T1000 (cell line): Measurements from ENCODE around the gene WAC.
"Not testable (repeated sequence)": the region's sequence is repeated elsewhere in the genome, so short reads cannot be mapped to it uniquely, and the experiment has no call there.

Source experiments
- DNase-seq: peaks from one replicate; lab custom pipeline; 2025; ENCODE audit warnings: mixed read lengths; lab: John Stamatoyannopoulos, UW

WAC gene

DNA sequence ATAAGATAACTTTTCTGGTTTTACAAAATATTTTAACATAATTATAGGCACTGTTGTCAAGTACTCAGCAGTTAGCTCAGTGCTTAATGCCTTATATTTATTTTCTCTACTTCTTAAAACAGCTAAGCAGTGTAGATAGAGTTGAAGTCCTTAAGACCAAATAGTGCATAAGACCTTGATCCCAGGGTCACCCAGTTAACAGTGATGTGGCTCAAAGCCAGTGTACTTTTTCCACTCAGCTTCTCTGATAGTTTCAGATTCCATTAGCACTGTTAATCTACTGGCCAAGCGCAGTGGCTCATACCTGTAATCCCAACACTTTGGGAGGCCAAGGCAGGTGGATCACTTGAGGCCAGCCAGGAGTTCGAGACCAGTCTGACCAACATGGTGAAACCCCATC lies 83.6 kb downstream of the WAC start:
- DNase-seq: no peak

DNA sequence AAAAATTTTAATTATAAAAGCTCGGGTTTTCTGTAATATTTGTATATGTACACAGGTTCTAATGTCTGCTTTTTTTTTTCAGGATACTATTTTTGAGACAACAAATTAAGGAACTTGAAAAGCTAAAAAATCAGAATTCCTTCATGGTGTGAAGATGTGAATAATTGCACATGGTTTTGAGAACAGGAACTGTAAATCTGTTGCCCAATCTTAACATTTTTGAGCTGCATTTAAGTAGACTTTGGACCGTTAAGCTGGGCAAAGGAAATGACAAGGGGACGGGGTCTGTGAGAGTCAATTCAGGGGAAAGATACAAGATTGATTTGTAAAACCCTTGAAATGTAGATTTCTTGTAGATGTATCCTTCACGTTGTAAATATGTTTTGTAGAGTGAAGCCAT lies 86.5 kb downstream of the WAC start:
- DNase-seq: no peak

DNA sequence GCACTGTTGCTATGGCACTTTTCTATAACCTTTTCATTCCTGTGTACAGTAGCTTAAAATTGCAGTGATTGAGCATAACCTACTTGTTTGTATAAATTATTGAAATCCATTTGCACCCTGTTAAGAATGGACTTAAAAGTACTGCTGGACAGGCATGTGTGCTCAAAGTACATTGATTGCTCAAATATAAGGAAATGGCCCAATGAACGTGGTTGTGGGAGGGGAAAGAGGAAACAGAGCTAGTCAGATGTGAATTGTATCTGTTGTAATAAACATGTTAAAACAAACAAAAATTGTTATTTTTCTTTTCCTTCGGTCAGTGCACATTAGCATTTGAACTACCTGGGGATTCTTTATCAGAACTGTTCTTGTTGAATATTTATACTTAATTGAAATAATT lies 87.3 kb downstream of the WAC start:
- DNase-seq: no peak

DNA sequence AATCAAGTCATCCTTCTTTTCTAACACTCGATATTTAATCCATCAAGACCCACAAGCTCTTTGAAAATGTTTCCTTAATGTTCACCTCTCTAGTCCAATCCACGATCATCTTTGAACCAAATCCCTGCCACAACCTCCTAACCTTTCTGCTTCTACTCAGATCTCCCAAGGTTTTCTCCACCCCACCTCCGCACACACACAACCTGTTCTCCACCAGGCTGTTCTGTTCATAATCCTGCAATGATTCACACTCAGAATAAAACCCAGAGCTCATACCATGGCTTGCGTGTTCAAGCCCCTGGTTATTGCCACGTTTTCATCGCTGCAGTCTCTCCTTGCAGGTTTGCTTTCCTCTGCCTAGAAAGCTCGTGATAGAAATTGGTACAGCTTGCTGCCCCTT lies 90.6 kb downstream of the WAC start:
- no peak for DNase-seq

DNA sequence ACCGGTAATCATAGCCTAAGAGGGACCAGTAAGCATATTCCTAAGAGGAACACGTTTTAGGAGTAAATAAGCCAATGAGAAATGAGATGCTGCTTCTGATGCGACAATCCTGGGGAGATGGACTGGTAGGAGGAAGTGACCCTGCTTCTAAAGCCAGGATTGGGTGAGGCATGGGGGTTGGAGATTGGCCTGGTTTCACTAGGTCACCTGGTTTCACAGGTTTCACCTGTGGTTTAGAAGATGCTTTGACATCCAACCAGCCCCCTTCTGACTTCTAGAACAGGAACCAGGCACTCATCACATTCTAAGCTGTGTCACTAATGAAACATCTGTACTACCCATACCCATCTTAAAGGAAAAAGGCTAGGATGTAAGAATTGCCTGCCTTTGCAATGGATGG lies 91.4 kb downstream of the WAC start:
- DNase-seq: no peak

DNA sequence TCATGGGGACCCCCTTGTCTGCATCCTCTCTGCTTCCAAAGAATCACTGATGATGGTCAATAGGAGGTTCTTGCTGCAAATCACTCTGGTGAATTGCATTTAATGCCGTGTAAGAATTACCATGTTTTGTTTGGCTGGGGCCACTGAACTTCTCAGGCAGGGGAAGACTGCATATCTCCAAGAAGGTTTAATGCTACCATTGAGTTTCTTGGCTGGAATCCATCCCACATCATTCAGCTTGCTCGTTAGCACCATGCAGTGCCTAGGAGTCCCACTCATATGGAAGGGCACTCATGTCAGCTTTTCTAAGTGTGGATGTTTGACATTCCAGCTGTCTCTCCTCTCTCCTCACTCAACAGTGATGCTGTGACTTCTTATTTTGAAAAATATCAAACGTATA lies 94.2 kb downstream of the WAC start:
- DNase-seq: no peak

DNA sequence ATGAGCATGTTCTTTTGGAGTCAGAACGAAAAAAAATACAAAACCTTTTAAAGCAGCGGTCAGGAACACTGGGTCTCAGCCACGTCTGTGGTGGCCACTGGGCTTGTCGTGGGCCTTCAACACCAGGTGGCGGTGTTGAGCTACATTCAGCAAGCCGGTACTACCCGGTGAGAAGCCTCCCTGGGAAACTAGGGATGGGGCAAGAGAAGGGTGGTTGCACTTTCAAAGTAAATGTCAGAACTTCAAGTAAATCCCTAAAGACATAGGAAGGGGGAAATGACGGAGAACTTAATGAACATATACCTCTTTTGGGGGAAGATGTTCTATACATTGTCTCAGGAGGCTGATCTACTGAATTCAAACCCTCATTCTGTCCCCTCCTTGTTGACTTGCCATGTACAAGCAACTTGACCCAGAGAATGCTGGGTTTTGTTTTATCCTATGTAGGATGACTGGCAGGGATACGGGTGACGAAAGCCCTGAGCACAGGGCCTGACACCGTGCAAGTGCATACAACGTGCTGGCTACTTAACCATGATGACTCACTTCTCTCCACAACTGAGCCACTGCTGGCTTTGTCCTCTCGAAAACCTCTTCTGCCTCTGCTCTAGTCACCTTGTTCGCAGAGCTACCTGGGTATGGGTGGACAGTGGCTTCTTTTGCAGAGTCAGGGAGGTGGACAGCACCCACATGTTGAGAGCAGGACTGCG lies 95.4 kb downstream of the WAC start:
- DNase-seq: peak; percentile 62

DNA sequence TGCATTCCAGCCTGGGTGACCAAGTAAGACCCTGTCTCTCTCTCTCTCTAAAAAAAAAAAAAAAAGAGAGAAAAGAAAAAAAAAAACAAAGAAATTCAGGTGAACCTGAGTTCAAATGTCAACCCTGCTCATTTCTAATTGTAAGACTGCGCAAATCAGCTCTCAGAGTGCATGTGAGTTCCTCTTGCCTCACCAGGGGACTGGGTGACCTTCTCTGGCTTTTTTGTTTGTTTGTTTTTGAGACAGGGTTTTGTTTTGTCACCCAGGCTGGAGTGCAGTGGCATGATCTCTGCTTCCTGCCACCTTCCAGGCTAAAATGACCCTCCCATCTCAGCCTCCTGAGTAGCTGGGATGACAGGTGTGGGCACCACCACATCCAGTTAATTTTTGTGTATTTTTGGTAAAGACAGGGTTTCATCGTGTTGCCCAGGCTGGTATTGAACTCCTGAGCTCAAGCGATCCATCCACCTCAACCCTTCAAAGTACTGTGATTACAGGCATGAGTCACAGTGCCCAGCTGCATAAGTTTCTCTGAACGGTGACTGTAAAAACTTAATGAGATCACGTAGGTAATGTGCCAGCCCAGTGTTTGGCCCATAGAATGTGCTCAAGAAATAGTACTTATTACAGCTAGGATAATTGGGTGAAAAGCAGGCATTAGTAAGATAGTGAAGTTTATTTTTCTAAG lies 99.1 kb downstream of the WAC start:
- DNase-seq: peak; percentile 36

DNA sequence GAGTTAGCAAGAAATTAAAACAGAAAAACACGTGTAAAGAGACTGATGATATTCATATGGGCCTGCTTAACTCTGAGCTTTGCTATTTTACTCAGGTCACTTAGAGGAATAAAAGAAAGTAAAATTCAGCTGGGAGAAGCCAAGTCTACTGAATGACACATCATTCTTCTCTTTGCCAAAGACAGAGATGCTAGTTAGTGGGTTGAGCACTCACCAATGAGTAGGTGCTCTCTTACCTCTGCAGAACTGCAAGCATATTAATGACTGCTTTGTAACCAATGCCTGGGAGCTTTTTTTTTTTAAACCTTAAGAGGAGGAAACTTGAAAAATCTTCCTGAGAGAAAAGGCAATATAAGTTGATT lies 99.6 kb downstream of the WAC start:
- DNase-seq: no peak

DNA sequence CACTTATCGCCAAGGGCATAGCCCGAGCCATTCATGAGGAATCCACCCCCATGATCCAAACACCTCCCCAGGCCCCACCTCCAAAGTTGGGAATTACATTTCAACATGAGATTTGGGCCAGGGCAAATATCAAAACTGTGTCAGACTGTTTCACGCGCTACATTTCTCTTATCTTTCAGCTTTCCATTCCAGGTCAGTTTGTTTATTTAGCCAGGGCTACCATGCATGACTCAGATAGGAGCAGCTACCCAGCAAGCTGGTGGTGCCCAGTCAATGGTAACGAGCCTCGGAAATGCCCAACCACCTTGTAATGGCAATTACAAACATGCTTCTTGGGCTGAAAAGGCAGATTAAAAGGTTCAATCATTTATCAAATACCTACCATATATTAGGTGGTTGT lies 100.8 kb downstream of the WAC start:
- DNase-seq: no peak

DNA sequence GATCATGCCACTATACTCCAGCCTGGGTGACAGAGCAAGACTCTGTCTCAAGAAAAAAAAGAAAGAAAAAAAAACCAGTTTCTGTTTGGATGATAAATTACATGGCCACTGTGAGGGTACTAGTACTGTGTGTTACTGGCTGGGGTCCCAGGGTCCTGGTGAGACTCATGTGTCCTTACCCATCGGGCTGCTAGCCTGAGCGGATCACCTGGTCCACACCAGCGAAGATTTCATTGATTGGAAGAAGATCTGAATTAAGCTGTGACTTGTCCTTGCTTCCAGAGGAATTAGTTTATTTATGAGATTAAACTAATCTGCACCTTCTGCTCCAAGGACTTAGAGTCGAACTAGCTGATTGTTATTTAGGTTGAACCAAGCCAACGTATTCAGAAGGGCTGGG lies 104.4 kb downstream of the WAC start:
- DNase-seq: no peak

DNA sequence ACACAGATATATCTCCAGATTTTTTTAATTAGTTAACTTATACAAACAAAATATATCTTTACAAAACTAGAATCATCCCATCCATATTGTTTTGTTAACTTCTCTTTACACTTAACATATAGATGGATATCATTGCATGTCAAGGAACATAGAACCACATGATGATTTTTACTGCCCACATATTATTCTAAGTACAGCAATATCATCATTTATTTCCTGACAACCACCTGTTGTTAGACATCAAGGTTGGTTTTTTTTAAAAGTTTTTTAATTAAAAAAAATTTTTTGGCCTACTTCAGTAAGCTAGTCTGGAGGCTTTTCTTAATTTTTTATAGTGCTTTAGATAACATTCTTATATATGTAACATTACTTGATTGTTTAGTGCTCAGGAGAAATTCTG lies 105.5 kb downstream of the WAC start:
- DNase-seq: no peak

DNA sequence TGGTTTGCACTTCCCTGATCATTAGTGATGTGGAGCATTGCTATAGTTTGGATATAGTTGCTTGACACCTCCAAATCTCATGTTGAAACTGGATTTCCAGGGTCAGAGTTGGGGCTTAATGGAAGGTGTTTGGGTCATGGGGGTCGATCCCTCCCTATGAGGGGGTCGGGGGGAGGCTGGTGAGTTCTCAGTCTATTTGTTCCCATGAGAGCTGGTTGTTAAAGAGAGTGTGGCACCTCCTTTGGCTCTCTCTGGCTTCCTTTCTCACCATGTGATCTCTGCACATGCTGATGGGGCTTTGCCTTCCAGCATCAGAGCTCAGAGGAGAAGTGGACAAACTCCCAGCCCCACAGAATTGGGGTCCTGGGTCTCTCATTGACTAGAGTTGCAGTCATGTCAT lies 107.6 kb downstream of the WAC start:
- DNase-seq: no peak

DNA sequence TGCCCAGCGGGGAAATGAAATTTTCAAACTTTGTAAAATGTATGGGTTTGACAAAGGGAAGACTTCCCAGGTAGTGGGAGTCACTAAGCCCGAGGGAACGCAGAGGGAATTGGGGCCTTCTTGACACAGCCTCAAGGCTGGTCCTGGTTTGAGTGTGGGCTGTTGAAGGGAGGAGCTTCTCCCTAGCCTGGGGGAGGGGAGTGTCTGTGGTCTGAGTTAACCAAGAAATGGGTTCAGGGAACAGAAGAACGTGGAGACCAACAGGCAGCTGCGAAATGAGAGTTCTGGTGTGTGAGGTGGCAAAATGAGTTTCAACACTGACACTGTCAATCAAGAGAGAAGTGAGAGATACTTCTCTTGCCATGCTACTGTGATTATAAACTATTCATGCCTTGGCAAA lies 111.7 kb downstream of the WAC start:
- DNase-seq: no peak

DNA sequence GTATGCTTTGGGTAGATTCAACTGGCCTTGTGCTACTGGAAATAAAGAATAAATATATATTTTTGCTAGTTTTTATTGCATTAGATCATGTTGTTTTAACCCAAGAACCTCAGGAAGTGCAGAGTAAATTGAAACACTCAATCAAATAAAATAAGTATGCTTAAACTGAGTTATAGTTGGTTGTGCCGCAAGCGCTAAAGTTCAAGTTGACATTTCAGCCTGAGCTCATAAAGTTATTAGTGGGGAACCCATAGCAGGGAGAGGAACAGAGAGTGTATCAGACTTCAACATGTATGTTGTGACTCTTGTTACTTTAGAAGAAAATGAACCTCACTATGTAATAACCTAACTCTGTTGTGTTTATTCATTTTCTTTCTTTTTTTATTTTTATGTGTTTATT lies 119.2 kb downstream of the WAC start:
- no peak for DNase-seq

DNA sequence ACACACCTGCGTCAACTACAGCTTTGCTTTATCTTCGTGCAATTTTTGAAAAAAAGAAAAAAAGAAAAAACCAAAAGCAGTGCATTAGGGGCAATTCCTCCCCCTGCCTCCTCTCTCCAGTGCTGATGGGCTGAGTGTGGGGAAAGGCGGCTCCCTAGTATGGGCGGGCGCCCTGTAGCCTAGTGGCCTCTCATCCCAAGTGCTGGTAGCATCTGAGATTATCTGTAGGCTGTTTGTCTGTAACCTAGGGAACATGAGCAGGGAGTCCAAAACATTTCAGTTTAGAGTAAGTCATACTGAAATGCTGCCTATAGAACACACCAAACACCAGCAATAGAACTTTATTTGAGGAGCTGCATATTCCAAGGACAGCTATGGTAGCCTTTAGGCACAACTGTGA lies 119.8 kb downstream of the WAC start:
- DNase-seq: no peak

DNA sequence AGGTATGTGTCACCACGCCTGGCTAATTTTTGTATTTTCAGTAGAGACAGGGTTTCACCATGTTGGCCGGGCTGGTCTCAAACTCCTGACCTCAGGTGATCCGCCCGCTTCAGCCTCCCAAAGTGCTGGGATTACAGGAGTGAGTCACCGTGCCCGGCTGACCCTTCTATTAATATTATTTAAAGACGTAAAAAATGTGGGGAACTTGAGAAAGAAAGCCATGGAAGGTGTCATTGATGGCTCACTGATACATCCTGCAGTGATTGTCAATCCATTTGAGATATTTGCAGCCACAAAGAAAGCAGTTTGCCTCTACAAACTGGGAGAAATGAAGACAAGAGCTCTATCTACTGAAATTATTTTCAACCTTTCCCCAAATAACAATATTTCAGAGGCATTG lies 125.9 kb downstream of the WAC start:
- not testable (repeated sequence) for DNase-seq

DNA sequence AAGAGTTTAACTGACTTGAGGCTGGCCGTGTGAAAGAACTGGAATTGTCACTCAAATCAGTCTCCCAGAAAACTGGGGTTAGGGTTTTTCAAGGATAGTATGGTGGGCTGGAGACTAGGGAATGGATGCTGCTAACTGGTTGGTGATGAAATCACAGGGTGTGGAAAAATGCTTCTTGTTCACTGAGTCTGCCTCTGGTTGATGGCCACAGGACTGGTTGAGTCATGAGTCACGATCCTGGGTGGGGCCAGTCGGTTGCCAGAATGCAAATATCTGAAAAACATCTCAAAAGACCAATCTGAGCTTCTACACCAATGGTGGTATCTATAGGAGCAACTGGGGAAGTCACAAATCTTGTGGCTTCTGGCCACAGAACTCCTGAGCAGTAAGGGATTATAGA lies 128.1 kb downstream of the WAC start:
- DNase-seq: peak; percentile 35

DNA sequence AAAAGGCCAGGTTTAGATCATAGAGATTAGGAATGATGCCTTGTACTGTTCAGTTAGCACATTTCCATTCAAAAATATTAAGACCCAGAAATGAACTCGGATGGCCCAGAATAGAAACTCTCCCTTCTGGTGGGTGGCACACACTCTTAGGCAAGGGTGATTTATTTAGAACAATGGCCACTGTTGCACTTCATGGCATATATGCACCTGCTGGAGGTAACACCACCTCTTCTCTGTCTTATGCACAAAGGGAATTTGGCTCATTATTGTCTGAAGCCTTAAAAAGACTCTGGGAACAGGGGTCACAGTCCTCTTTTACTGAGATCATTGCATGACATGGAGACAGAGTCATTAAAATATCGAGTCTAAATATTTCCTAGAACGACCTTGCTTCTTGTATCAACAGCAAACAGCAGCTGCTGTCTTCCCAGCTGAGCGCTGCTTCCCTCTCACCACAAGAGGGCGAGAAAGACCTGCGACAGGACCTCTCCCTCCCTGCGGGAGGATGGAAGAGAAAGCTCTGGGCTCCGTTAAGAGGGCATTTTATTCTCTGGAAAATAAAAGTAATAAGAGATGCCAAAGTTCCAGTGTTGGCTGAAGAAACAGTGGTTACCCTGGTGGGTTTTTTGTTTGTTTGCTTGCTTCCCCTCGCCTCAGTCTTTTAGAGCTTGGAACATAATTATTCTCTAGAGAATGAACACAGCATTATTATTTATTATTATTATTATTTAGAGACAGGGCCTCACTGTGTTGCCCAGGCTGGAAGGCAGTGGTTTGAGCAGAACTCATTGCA lies 130.9 kb downstream of the WAC start:
- peak; percentile 49 for DNase-seq

DNA sequence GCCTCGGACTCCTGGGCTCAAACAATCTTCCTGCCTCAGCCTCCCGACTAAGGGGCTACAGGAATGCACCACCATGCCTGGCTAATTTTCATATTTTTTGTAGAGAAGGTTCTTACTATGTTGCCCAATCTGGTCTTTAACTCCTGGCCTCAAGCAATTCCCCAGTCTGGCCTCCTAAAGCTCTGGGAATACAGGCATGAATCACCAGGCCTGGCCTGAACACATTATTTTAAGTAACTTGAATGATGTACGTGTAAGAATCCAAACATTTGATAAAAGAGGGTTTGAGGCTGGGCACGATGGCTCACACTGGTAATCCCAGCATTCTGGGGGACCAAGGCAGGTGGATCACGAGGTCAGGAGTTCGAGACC lies 131.4 kb downstream of the WAC start:
- DNase-seq: no peak

DNA sequence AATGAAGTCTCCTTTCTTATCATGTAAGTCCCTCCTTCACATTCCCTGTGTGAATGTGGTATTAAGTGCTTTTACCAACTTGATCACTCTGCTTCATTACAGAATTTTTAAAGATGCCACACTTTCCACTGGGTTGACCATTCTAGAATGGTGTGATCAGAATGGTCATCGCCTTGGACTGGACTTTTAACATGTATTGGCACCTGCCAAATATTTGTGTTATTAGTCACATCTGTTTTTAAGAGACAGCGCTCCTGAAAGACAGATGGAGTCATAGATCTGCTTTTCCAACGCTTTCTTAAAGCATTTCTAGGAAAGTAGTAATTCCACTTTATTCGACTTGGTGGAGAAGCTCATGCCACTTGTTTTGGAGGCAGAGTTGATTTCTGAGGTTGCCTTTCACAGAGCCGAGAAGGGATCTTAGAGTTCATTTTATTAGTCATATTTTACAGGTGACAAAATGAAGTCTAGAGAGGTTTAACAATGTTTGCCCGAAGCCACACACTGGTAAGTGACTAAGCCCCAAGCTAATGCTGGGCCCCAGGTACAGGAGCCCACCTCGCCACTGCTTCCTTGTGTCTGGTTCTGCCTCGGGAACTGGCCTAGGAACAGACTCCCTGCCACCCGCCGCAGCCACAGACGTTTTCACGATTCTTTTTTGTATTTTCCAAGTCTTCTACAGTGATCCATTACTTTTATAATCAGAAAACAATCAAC lies 134.0 kb downstream of the WAC start:
- DNase-seq: no peak

DNA sequence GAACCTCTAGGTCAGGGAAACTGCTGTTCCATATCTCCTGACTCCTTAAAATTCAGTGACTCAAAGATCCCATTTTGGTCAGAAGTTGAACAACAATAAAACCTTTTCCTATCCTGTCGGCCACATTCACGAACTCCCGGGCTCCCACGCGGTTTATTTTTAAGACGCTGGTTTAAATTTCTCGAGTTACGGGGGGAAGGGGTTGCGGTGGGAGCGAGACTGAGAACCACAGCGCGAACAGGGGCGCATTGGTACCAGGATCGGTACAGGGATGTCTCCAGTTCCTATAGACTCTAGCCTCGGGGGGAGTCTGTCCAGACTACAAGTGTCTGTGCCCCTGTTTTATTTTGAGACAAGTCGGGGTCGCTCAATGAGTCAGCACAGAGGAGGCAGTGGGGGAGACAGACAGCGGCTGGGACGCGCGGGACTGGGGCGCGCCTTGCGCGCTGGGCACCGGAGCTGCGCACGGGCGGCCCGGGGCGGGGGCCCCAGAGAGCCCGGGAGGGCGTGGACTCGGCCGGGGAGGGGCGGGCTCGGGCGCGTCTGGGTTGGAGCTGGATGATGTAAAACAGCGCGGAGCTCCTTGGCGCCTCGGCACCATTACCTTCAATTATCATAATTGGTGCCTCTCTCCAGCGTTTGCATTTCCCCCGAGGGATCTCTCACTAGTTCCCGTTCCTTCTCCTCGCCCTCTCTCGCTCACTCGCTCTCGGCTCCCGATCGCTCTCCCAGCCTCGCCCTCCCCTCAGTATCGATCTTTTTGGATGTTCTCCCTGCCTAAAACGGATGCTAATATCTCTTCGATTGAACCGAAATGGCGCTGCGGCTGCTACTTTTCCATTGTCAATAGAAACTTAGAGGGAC lies 135.7 kb downstream of the WAC start:
- peak; percentile 24 for DNase-seq
